ENCODE data around the gene CFAP46.

Gene CFAP46

DNA sequence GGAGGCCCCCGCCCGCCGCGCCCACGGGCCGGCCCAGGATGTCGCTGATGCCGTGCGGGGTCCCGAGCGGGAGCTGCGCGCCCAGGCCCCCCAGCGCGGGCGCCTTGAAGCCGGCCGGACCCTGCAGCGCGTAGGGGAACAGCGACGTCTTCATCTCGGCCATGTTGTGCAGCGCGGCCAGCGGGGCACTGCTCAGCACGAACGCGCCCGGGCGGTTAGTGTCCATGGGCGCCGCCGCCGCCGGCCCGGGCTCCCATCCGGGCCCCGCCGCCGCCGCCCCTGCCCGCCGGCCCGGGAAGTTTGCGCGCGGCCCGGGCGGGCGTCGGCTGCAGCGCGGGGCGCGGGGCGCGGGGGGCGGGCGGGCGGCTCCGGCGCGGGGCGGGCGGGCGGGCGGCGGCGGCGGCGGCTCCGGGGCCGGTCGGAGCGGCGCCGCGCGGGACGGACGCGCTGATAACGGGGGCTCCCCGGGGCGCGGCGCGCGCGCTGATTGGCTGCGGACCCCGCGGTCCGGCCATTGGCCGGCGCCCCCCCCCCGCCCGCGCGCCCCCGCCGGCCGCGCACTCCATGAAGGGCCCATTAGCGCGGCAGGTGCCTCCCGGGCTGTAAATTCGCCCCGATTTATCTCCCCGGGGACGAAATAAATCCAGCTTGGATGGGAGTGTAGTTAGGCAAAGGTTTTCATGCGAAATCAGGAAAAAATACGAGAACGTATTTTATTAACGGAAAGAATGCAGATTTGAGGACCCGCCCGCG lies 156.5 kb downstream of the CFAP46 start, which contains the start of gene NKX6-2:
TSS of gene NKX6-2 (minus strand) at position 425 of the 753 bp plus-strand sequence. CDS start at position 226, 199 bp downstream.
- no peak for TF ChIP-seq SUZ12 (IDR thresholded peaks at IDR 0.05)
- TF ChIP-seq HDGF (IDR thresholded peaks at IDR 0.05; ENCODE audit: borderline replicate concordance) = no peak
- no peak for TF ChIP-seq SP1 (IDR thresholded peaks at IDR 0.05)
- TF ChIP-seq ELF4 (IDR thresholded peaks at IDR 0.05) = no peak
- TF ChIP-seq NFRKB (IDR thresholded peaks at IDR 0.05) = no peak
- TF ChIP-seq, protein P1, sequence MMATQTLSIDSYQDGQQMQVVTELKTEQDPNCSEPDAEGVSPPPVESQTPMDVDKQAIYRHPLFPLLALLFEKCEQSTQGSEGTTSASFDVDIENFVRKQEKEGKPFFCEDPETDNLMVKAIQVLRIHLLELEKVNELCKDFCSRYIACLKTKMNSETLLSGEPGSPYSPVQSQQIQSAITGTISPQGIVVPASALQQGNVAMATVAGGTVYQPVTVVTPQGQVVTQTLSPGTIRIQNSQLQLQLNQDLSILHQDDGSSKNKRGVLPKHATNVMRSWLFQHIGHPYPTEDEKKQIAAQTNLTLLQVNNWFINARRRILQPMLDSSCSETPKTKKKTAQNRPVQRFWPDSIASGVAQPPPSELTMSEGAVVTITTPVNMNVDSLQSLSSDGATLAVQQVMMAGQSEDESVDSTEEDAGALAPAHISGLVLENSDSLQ (IDR thresholded peaks at IDR 0.05) = no peak
- TF ChIP-seq FOXM1 (IDR thresholded peaks at IDR 0.05; ENCODE audit: borderline replicate concordance) = no peak
- no peak for TF ChIP-seq CTBP1 (IDR thresholded peaks at IDR 0.05; ENCODE audit: borderline replicate concordance)
- TF ChIP-seq ZNF384 (IDR thresholded peaks at IDR 0.05) = no peak
- TF ChIP-seq TARDBP (IDR thresholded peaks at IDR 0.05) = no peak
- TF ChIP-seq FOXA1 (IDR thresholded peaks at IDR 0.05) = no peak
- no peak for TF ChIP-seq L3MBTL2 (conservative IDR thresholded peaks at IDR 0.05)
- TF ChIP-seq BHLHE40 (IDR thresholded peaks at IDR 0.05; ENCODE audit: borderline replicate concordance) = no peak
- TF ChIP-seq ARNT (IDR thresholded peaks at IDR 0.05) = no peak
- no peak for TF ChIP-seq LEF1 (IDR thresholded peaks at IDR 0.05; ENCODE audit: borderline replicate concordance)
- TF ChIP-seq FOXK2 (IDR thresholded peaks at IDR 0.05) = no peak
- CTCF ChIA-PET = no interaction called here
- no peak for DNase-seq (ENCODE audit: extremely low spot score)

GRCh38 chr10:132784866-132785722 lies 157.3 kb downstream of the CFAP46 start:
- POLR2A ChIA-PET = no interaction called here
- no peak for DNase-seq (ENCODE audit: extremely low spot score)
- TF ChIP-seq, protein P1 (IDR thresholded peaks at IDR 0.05) = no peak
- TF ChIP-seq BHLHE40 (IDR thresholded peaks at IDR 0.05; ENCODE audit: borderline replicate concordance) = no peak
- TF ChIP-seq NFRKB (IDR thresholded peaks at IDR 0.05) = no peak
- CTCF ChIA-PET = no interaction called here

More for the DNA sequence above, 156.5 kb downstream of the CFAP46 start, which contains the start of gene NKX6-2:
- POLR2A ChIA-PET = no interaction called here

- TF ChIP-seq L3MBTL2 (conservative IDR thresholded peaks at IDR 0.05) (no peak), NFRKB (IDR thresholded peaks at IDR 0.05) (no peak), ZNF384 (IDR thresholded peaks at IDR 0.05) (no peak), SP1 (IDR thresholded peaks at IDR 0.05) (no peak), TARDBP (IDR thresholded peaks at IDR 0.05) (no peak), FOXK2 (IDR thresholded peaks at IDR 0.05) (no peak), ELF4 (IDR thresholded peaks at IDR 0.05) (no peak), ARNT (IDR thresholded peaks at IDR 0.05) (no peak), LEF1 (IDR thresholded peaks at IDR 0.05; ENCODE audit: borderline replicate concordance) (no peak), HDGF (IDR thresholded peaks at IDR 0.05; ENCODE audit: borderline replicate concordance) (no peak), FOXA1 (IDR thresholded peaks at IDR 0.05) (no peak), FOXM1 (IDR thresholded peaks at IDR 0.05; ENCODE audit: borderline replicate concordance) (no peak), CTBP1 (IDR thresholded peaks at IDR 0.05; ENCODE audit: borderline replicate concordance) (no peak), BHLHE40 (IDR thresholded peaks at IDR 0.05; ENCODE audit: borderline replicate concordance) (no peak), SUZ12 (IDR thresholded peaks at IDR 0.05) (no peak)
- TF ChIP-seq, protein P1 (IDR thresholded peaks at IDR 0.05) = no peak
- POLR2A ChIA-PET = interaction anchor here (0.7 kb wide), 1 partner anchor 448 kb away, joined by 3 read pairs; no protein-coding TSS in a partner anchor
- DNase-seq (ENCODE audit: extremely low spot score) = no peak
- CTCF ChIA-PET = no interaction called here
These were observed 158.2 kb downstream of the CFAP46 start for GRCh38 chr10:132783940-132784865.

- no peak for DNase-seq (ENCODE audit: extremely low spot score)
- ChIA-PET CTCF (no interaction called here), POLR2A (interaction anchor here (0.7 kb wide), 1 partner anchor 448 kb away, joined by 3 read pairs; no protein-coding TSS in a partner anchor)
- TF ChIP-seq ARNT (IDR thresholded peaks at IDR 0.05) (no peak), FOXM1 (IDR thresholded peaks at IDR 0.05; ENCODE audit: borderline replicate concordance) (no peak), SP1 (IDR thresholded peaks at IDR 0.05) (no peak), ZNF384 (IDR thresholded peaks at IDR 0.05) (no peak), ELF4 (IDR thresholded peaks at IDR 0.05) (no peak), TARDBP (IDR thresholded peaks at IDR 0.05) (no peak), NFRKB (IDR thresholded peaks at IDR 0.05) (no peak), FOXA1 (IDR thresholded peaks at IDR 0.05) (no peak), CTBP1 (IDR thresholded peaks at IDR 0.05; ENCODE audit: borderline replicate concordance) (no peak), HDGF (IDR thresholded peaks at IDR 0.05; ENCODE audit: borderline replicate concordance) (no peak)
These were observed 159.0 kb downstream of the CFAP46 start for GRCh38 chr10:132783165-132783939.
